Hepatocyte (in vitro differentiated cells): ENCODE data around the gene EVI2A. TPM values are rescaled to one million over a fixed set of nuclear protein-coding genes. Genes with fewer than 3 reads are reported as not detected.
"Not testable (repeated sequence)": the region's sequence is repeated elsewhere in the genome, so short reads cannot be mapped to it uniquely, and the experiment has no call there.

ENCODE experiments used
- DNase-seq: peaks from one replicate; pipeline ENCODE4 v3.0.0-alpha.2; 2016; ENCODE audit warnings: low spot score
- H2AFZ ChIP-seq: fragments of 200-600 bp; sonication (generic); 2 replicates; pipeline ENCODE4 v1.6.0; 2016; ENCODE audit warnings: antibody characterized with exemption, mild to moderate bottlenecking
- H3K27ac ChIP-seq: fragments of 200-600 bp; sonication (generic); 2 replicates; pipeline ENCODE4 v1.5.1; 2016; ENCODE audit warnings: mild to moderate bottlenecking
- H3K27me3 ChIP-seq: fragments of 200-600 bp; sonication (generic); 2 replicates; pipeline ENCODE4 v1.6.1; 2016
- H3K36me3 ChIP-seq: fragments of 200-600 bp; sonication (generic); replicated peaks from 2 replicates; pipeline ENCODE4 v1.5.1; 2016; ENCODE audit warnings: low read depth; ENCODE audit not compliant: insufficient read depth
- H3K4me1 ChIP-seq: fragments of 200-600 bp; sonication (generic); 2 replicates; pipeline ENCODE4 v1.5.1; 2016; ENCODE audit warnings: mild to moderate bottlenecking, moderate library complexity; ENCODE audit not compliant: insufficient read depth
- H3K4me2 ChIP-seq: fragments of 200-600 bp; sonication (generic); 2 replicates; pipeline ENCODE4 v1.6.0; 2016
- H3K4me3 ChIP-seq: fragments of 200-600 bp; sonication (generic); 2 replicates; pipeline ENCODE4 v1.5.1; 2016; ENCODE audit warnings: mild to moderate bottlenecking
- H3K79me2 ChIP-seq: fragments of 200-600 bp; sonication (generic); 2 replicates; pipeline ENCODE4 v1.6.0; 2017; ENCODE audit warnings: mild to moderate bottlenecking
- H3K9me2 ChIP-seq: fragments of 200-600 bp; sonication (generic); replicated peaks from 2 replicates; pipeline ENCODE4 v1.6.0; 2017; ENCODE audit warnings: mild to moderate bottlenecking; ENCODE audit not compliant: insufficient read depth
- H3K9me3 ChIP-seq: fragments of 200-600 bp; sonication (generic); 2 replicates; pipeline ENCODE4 v1.5.1; 2016; ENCODE audit warnings: low read depth, mild to moderate bottlenecking
- H4K20me1 ChIP-seq: fragments of 200-600 bp; sonication (generic); 2 replicates; pipeline ENCODE4 v1.6.0; 2016; ENCODE audit warnings: mild to moderate bottlenecking; ENCODE audit not compliant: insufficient read depth, poor library complexity, severe bottlenecking
- CTCF ChIP-seq: fragments of 200-600 bp; sonication (generic); IDR thresholded peaks from 2 replicates; pipeline ENCODE4 v1.5.1; 2016; ENCODE audit warnings: antibody characterized with exemption, mild to moderate bottlenecking; ENCODE audit not compliant: poor library complexity
- EZH2 ChIP-seq: fragments of 200-600 bp; sonication (generic); IDR thresholded peaks from 2 replicates; pipeline ENCODE4 v1.6.1; 2016; ENCODE audit warnings: antibody characterized with exemption, mild to moderate bottlenecking, borderline replicate concordance
- EZH2phosphoT487 ChIP-seq: fragments of 200-600 bp; sonication (generic); IDR thresholded peaks from one replicate; pipeline ENCODE4 v1.6.1; 2018; ENCODE audit warnings: antibody characterized with exemption, mild to moderate bottlenecking, low read depth, moderate library complexity; ENCODE audit not compliant: unreplicated experiment, severe bottlenecking
- WGBS: methylation state at CpG from one replicate; pipeline ENCODE4 v1.1.6; 2016; ENCODE audit warnings: low lambda C conversion rate; ENCODE audit errors: missing lambda C conversion rate; 5-methylcytosine and 5-hydroxymethylcytosine counted together
- polyA plus RNA-seq: library from polyadenylated mRNA; unstranded; fragments of >200 nt; fragmentation: Nextera tagmentation; extraction: Ambion mirVana; gene quantifications from 2 replicates; pipeline ENCODE4 v1.2.1, GENCODE V29; 2016
- total RNA-seq: library from RNA; depleted of rRNA; stranded (reverse); fragments of >200 nt; gene quantifications from 2 replicates; pipeline ENCODE4 v1.2.3, GENCODE V29; 2014

Gene EVI2A
- total and polyA plus RNA-seq, 2 experiments from 2014 or later: 0.10 to 1.1 TPM

GRCh38 chr17:31318298-31318801 is 3.1 kb downstream of the EVI2A start:
- Histone ChIP-seq H3K36me3 (no peaks in the 10 kb centered on the region), H2AFZ (no peak overlapping the region), H3K9me3 (no peaks in the 10 kb centered on the region), H3K27ac (no peak overlapping the region), H3K27me3 (no peaks in the 10 kb centered on the region), H4K20me1 (no peaks in the 10 kb centered on the region), H3K4me3 (no peak overlapping the region), H3K79me2 (no peaks in the 10 kb centered on the region), H3K9me2 (no peaks in the 10 kb centered on the region), H3K4me2 (no peak overlapping the region), H3K4me1 (no peaks in the 10 kb centered on the region)
- DNase-seq: no peak
- TF ChIP-seq EZH2: no peak
- no peak for TF ChIP-seq CTCF
- TF ChIP-seq EZH2phosphoT487: no peak
- 91% methylated on average over 8 of the region's 8 CpGs for WGBS

GRCh38 chr17:31314782-31315100 is 6.7 kb downstream of the EVI2A start:
- no peak for DNase-seq
- no peaks in the 10 kb centered on the region for H3K9me3 ChIP-seq
- no peak overlapping the region for H3K27ac ChIP-seq
- 93% methylated on average over 3 of the region's 3 CpGs for WGBS
- H3K9me2 ChIP-seq: no peaks in the 10 kb centered on the region
- H4K20me1 ChIP-seq: no peaks in the 10 kb centered on the region
- no peaks in the 10 kb centered on the region for H3K36me3 ChIP-seq
- no peak overlapping the region for H2AFZ ChIP-seq
- TF ChIP-seq EZH2phosphoT487 (no peak), EZH2 (no peak), CTCF (no peak)
- no peak overlapping the region for H3K4me2 ChIP-seq
- no peaks in the 10 kb centered on the region for H3K79me2 ChIP-seq
- H3K4me3 ChIP-seq: no peak overlapping the region
- H3K27me3 ChIP-seq: no peaks in the 10 kb centered on the region
- no peaks in the 10 kb centered on the region for H3K4me1 ChIP-seq

- TF ChIP-seq EZH2phosphoT487 (no peak), EZH2 (no peak), CTCF (no peak)
- H3K4me3 ChIP-seq: no peak within 1 kb of the TSS
- H2AFZ ChIP-seq: no peak within 1 kb of the TSS
- H4K20me1 ChIP-seq: no peaks in the 10 kb centered on the region
- no peaks in the 10 kb centered on the region for H3K27me3 ChIP-seq
- no peak within 1 kb of the TSS for H3K27ac ChIP-seq
- no peak within 1 kb of the TSS for H3K4me2 ChIP-seq
- no peaks in the 10 kb centered on the region for H3K79me2 ChIP-seq
- no peaks in the 10 kb centered on the region for H3K4me1 ChIP-seq
- DNase-seq: no peak
- H3K9me3 ChIP-seq: no peaks in the 10 kb centered on the region
- WGBS: 86% methylated on average over 3 of the region's 3 CpGs
- no peaks in the 10 kb centered on the region for H3K9me2 ChIP-seq
- H3K36me3 ChIP-seq: no peaks in the 10 kb centered on the region
Measured at GRCh38 chr17:31313982-31314781, 7.2 kb downstream of the EVI2A start, which contains the start of gene EVI2B. Gene EVI2B (minus strand): TSS chr17:31314054. CDS start chr17:31305609, 8,445 bp downstream.

GRCh38 chr17:31312223-31312622 is 9.2 kb downstream of the EVI2A start:
- WGBS: 81% methylated on average over 7 of the region's 7 CpGs
- not testable (repeated sequence) for H3K9me3 ChIP-seq, H3K4me3 ChIP-seq

More at GRCh38 chr17:31312223-31312622, 9.2 kb downstream of the EVI2A start:
- not testable (repeated sequence) for H3K36me3 ChIP-seq, H3K79me2 ChIP-seq, DNase-seq, H3K9me2 ChIP-seq, H4K20me1 ChIP-seq, H3K27ac ChIP-seq, H3K27me3 ChIP-seq, H3K4me1 ChIP-seq, H2AFZ ChIP-seq, H3K4me2 ChIP-seq
